ENCODE measurements around the gene USP6NL. TPM values are rescaled to one million over a fixed set of nuclear protein-coding genes. Genes with fewer than 3 reads are reported as not detected.

Gene USP6NL
- total RNA-seq, 1 experiment from 2014 or later, result 24.6 TPM

DNA sequence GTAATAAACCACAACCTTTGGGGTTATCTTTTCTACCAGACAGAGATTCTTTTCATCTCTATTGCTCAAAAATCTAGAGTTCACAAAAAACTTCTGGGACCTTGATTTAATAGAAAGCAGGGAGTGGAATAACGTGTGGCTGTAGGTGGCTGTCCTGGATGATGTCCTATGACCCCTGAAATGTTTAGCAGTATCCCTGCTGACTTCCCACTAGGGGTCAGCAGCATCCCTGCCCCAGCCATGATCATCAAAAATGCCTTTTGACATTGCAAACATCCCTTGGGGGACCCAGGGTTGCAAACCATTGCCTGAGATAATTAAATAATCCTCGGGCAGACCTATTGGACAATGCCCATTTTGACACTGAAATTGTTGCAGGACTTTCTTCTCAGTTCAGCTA, 177.1 kb downstream of the USP6NL start:
- no peaks in the 10 kb centered on the region; the same call in 1 of the 2 replicates for H3K27me3 ChIP-seq (ENCODE audit: insufficient read depth, low read length)
- no peak overlapping the region for H3K27ac ChIP-seq (ENCODE audit: low read depth, low read length)
- peak overlapping the region; percentile 39 for H2AFZ ChIP-seq (ENCODE audit: low read depth, low read length, poor library complexity, severe bottlenecking)
- no peaks in the 10 kb centered on the region for H3K9me3 ChIP-seq (ENCODE audit: control insufficient read depth in 1 of 2, insufficient read depth in 1 of 2, low read depth in 1 of 2, low read length in 2 of 2)
- POLR2A ChIA-PET, result no interaction called here
- intact Hi-C loops (cut with micrococcal nuclease), result no loop called here
- H3K9me2 ChIP-seq (ENCODE audit: insufficient read depth), result no peaks in the 10 kb centered on the region
- ATAC-seq, result peak; percentile 81
- RAD21 ChIA-PET (ENCODE audit: low non-redundant PET in 1 of 2, low total read pairs in 2 of 2, uncharacterized antibody in 2 of 2, unreplicated experiment in 2 of 2), result no interaction called here
- no peak overlapping the region for H3K4me2 ChIP-seq (ENCODE audit: low read length)
- no peaks in the 10 kb centered on the region for H3K36me3 ChIP-seq (ENCODE audit: control insufficient read depth in 1 of 2, insufficient read depth in 2 of 2, low read length in 2 of 2)
- TF ChIP-seq RAD21 (IDR thresholded peaks at IDR 0.05; ENCODE audit: low read depth), result peak; percentile 61
- TF ChIP-seq, protein P1, sequence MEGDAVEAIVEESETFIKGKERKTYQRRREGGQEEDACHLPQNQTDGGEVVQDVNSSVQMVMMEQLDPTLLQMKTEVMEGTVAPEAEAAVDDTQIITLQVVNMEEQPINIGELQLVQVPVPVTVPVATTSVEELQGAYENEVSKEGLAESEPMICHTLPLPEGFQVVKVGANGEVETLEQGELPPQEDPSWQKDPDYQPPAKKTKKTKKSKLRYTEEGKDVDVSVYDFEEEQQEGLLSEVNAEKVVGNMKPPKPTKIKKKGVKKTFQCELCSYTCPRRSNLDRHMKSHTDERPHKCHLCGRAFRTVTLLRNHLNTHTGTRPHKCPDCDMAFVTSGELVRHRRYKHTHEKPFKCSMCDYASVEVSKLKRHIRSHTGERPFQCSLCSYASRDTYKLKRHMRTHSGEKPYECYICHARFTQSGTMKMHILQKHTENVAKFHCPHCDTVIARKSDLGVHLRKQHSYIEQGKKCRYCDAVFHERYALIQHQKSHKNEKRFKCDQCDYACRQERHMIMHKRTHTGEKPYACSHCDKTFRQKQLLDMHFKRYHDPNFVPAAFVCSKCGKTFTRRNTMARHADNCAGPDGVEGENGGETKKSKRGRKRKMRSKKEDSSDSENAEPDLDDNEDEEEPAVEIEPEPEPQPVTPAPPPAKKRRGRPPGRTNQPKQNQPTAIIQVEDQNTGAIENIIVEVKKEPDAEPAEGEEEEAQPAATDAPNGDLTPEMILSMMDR (IDR thresholded peaks at IDR 0.05 in 2 of 3, conservative IDR thresholded peaks at IDR 0.05 in 1 of 3; ENCODE audit: borderline replicate concordance in 1 of 3, insufficient read depth in 1 of 3, low read depth in 2 of 3, low read length in 2 of 3), result peak; percentile 33 to 60 (median 56); a peak in 5 of 6 replicates
- TF ChIP-seq CEBPB (IDR thresholded peaks at IDR 0.05; ENCODE audit: low read depth), result no peak
- H4K20me1 ChIP-seq (ENCODE audit: insufficient read depth), result no peaks in the 10 kb centered on the region
- H3K9ac ChIP-seq (ENCODE audit: low read length), result no peak overlapping the region
- H3K4me1 ChIP-seq (ENCODE audit: control insufficient read depth in 1 of 2, insufficient read depth in 2 of 2, low read length in 2 of 2), result no peaks in the 10 kb centered on the region
- BruUV-seq (replicated peaks), result no TSS peak
- no peak for DNase-seq (ENCODE audit: low read depth, low spot score)
- CTCF ChIA-PET, result no interaction called here
- no peaks in the 10 kb centered on the region for H3K79me2 ChIP-seq (ENCODE audit: insufficient read depth, low read length)
- H3K4me3 ChIP-seq (replicated peaks in 1 of 2; ENCODE audit: low read depth in 1 of 2, low read length in 2 of 2), result no peak overlapping the region

DNA sequence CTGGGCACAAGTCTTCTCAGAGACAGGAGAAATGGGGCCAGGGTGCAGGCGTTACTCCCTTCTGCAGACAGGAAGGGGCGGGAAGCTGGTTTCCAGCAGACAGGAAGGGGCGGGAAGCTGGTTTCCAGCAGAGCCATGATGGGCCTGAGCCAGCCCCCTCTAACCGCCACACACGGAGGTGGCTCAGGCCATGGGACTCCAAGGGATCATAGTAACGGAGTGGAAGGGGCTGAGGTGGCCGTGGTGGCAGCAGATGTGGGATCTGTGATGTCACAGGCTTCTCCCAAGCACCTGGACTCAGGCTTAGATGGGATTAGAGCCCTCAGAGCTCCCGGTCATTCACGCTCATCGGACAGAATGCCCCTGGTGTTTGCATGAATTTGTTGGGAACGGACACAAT, 177.8 kb downstream of the USP6NL start:
- ChIA-PET POLR2A (no interaction called here), RAD21 (ENCODE audit: low non-redundant PET in 1 of 2, low total read pairs in 2 of 2, uncharacterized antibody in 2 of 2, unreplicated experiment in 2 of 2) (no interaction called here), CTCF (interaction anchor here (1.5 kb wide), 1 partner anchor 9 kb away, joined by 3 read pairs; no protein-coding TSS in a partner anchor)
- Histone ChIP-seq H3K79me2 (ENCODE audit: insufficient read depth, low read length) (no peaks in the 10 kb centered on the region), H4K20me1 (ENCODE audit: insufficient read depth) (no peaks in the 10 kb centered on the region), H2AFZ (ENCODE audit: low read depth, low read length, poor library complexity, severe bottlenecking) (peak overlapping the region; percentile 39), H3K9ac (ENCODE audit: low read length) (no peak overlapping the region), H3K4me1 (ENCODE audit: control insufficient read depth in 1 of 2, insufficient read depth in 2 of 2, low read length in 2 of 2) (no peaks in the 10 kb centered on the region), H3K4me2 (ENCODE audit: low read length) (no peak overlapping the region), H3K4me3 (replicated peaks in 1 of 2; ENCODE audit: low read depth in 1 of 2, low read length in 2 of 2) (no peak overlapping the region), H3K36me3 (ENCODE audit: control insufficient read depth in 1 of 2, insufficient read depth in 2 of 2, low read length in 2 of 2) (no peaks in the 10 kb centered on the region), H3K9me2 (ENCODE audit: insufficient read depth) (no peaks in the 10 kb centered on the region), H3K9me3 (ENCODE audit: control insufficient read depth in 1 of 2, insufficient read depth in 1 of 2, low read depth in 1 of 2, low read length in 2 of 2) (no peaks in the 10 kb centered on the region), H3K27me3 (ENCODE audit: insufficient read depth, low read length) (no peaks in the 10 kb centered on the region; the same call in 1 of the 2 replicates), H3K27ac (ENCODE audit: low read depth, low read length) (no peak overlapping the region)
- intact Hi-C loops (cut with micrococcal nuclease), result no loop called here
- no TSS peak for BruUV-seq (replicated peaks)
- ATAC-seq, result peak; percentile 62
- no peak for DNase-seq (ENCODE audit: low read depth, low spot score)
- TF ChIP-seq CBX3 (IDR thresholded peaks at IDR 0.05; ENCODE audit: low read depth), result no peak
- no peak for TF ChIP-seq JUND (IDR thresholded peaks at IDR 0.05)
- no peak for TF ChIP-seq RAD21 (IDR thresholded peaks at IDR 0.05; ENCODE audit: low read depth)
- TF ChIP-seq, protein P2, sequence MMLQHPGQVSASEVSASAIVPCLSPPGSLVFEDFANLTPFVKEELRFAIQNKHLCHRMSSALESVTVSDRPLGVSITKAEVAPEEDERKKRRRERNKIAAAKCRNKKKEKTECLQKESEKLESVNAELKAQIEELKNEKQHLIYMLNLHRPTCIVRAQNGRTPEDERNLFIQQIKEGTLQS (IDR thresholded peaks at IDR 0.05), result no peak
- no peak for TF ChIP-seq ZFX (IDR thresholded peaks at IDR 0.05)
- TF ChIP-seq CEBPB (IDR thresholded peaks at IDR 0.05; ENCODE audit: low read depth), result no peak
- TF ChIP-seq POLR2A (IDR thresholded peaks at IDR 0.05; ENCODE audit: borderline replicate concordance, extremely low read depth, insufficient read depth, insufficient read length), result no peak
- no peak for TF ChIP-seq ELF1 (IDR thresholded peaks at IDR 0.05; ENCODE audit: borderline replicate concordance, low read depth)
- TF ChIP-seq, protein P3, sequence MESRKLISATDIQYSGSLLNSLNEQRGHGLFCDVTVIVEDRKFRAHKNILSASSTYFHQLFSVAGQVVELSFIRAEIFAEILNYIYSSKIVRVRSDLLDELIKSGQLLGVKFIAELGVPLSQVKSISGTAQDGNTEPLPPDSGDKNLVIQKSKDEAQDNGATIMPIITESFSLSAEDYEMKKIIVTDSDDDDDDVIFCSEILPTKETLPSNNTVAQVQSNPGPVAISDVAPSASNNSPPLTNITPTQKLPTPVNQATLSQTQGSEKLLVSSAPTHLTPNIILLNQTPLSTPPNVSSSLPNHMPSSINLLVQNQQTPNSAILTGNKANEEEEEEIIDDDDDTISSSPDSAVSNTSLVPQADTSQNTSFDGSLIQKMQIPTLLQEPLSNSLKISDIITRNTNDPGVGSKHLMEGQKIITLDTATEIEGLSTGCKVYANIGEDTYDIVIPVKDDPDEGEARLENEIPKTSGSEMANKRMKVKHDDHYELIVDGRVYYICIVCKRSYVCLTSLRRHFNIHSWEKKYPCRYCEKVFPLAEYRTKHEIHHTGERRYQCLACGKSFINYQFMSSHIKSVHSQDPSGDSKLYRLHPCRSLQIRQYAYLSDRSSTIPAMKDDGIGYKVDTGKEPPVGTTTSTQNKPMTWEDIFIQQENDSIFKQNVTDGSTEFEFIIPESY (IDR thresholded peaks at IDR 0.05; ENCODE audit: extremely low read depth, insufficient replicate concordance, low read length), result no peak
- no peak for TF ChIP-seq ZNF274 (IDR thresholded peaks at IDR 0.05; ENCODE audit: low read depth, low read length)
- no peak for TF ChIP-seq TCF7L2 (IDR thresholded peaks at IDR 0.05; ENCODE audit: borderline replicate concordance, extremely low read depth, insufficient read depth, insufficient read length)
- TF ChIP-seq, protein P4, sequence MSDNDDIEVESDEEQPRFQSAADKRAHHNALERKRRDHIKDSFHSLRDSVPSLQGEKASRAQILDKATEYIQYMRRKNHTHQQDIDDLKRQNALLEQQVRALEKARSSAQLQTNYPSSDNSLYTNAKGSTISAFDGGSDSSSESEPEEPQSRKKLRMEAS (IDR thresholded peaks at IDR 0.05), result no peak
- TF ChIP-seq SRF (IDR thresholded peaks at IDR 0.05; ENCODE audit: low read depth), result no peak
